ENCODE measurements around the gene TCF21.
A peak's percentile ranks its signal among the peaks of the same experiment; 100 is the strongest.
"Not testable (repeated sequence)": the region's sequence is repeated elsewhere in the genome, so short reads cannot be mapped to it uniquely, and the experiment has no call there.

TCF21 gene

DNA sequence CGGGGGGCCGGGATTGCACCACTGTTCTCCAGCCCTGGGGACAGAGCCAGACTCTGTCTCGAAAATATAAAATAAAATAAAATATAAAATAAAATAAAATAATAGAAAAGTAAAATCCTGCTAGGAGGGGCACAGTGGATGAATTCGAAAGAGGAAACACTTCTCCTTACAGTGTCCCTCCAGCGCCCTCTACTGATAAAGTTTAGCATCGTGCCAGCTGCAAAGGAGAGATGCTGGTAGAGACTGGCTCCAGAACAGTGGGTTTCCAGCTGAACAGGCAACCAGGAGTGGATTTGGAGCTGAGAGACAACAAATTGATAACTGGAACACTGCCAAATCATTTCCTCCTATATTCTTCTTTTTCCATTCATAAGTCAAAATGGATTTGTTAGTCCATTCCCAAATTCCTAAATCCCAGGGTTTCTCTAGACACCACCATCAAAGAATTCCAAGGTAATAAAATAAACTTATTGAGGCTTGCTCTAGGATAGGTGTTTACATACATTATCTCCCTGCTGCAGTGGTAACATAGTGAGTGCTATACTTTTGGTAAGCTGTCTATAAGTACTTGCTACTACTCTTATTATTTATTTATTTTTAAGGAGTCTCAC is 32.4 kb downstream of the TCF21 start:
- peak in 1 of 2 donors; percentile 31 for DNase-seq (ENCODE audit: low read depth in 2 of 2, low spot score in 1 of 2)

DNA sequence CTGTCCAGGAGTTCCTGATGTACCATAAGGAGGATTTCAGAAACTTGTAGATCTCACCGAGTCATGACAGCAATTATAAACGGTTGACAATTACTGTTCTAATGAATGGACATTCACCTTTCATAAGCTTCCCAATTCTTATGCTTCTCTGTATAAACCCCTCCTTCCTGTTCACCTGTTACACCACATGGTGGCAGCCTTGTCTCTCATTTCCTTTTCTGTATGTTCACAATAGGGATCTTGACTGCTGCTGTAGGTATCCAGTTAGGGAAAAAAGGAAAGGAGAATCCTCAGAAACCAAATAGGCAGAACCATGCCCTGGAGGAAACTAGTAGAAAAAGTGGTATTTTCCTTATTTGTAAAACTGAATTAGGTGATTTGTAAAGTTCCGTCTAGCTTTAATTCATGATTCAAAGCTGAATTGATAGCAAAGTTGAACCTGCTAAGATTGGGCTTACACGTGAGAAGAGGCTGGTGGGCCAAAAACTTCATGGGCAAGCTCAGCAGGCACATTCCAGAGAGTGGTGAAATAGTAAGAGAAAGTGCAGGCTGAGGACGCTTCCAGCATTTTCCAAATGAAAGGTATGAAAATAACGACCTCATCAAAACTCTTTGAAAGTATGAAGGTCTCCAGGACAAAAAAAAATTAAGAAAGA is 35.2 kb downstream of the TCF21 start:
- peak in 1 of 2 donors; percentile 24 for DNase-seq (ENCODE audit: low read depth in 2 of 2, low spot score in 1 of 2)

DNA sequence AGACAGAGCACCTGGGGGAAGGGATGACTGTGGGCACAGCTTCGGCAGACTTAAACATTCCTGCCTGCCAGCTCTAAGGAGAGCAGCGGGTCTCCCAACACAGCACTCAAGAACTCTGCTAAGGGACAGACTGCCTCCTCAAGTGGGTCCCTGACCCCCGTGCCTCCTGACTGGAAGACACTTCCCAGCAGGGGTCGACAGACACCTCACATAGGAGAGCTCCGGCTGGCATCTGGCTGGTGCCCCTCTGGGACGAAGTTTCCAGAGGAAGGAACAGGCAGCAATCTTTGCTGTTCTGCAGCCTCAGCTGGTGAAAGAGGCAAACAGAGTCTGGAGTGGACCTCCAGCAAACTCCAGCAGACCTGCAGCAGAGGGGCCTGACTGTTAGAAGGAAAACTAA is 42.3 kb downstream of the TCF21 start:
- DNase-seq (ENCODE audit: low read depth in 2 of 2, low spot score in 1 of 2) = not testable (repeated sequence)

DNA sequence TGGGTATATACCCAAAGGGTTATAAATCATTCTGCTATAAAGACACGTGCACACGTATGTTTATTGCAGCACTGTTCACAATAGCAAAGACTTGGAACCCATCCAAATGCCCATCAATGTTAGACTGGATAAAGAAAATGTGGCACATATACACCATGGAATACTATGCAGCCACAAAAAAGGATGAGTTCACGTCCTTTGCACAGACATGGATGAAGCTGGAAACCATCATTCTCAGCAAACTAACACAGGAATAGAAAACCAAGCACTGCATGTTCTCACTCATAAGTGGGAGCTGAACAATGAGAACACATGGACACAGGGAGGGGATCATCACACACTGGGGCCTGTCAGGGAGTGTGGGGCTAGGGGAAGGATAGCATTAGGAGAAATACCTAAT is 47.4 kb downstream of the TCF21 start:
- not testable (repeated sequence) for DNase-seq (ENCODE audit: low read depth in 2 of 2, low spot score in 1 of 2)

DNA sequence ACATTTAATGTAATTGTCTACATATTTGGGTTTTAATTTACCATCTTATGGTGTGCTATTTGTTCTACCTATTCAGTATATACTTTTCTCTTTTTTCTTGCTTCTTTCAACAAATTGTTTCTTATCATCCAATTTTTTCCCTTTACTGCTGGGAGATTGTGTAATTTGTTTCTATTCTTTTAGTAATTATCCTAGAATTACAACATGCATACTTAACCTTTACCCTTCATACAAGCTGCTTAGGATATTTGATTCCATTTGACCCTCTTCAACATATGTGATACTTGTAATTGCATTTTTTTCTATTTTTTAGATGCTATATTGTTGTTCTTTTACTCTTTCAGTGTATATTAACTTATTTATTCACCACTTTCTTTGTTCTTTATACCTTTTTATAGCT is 49.0 kb downstream of the TCF21 start:
- no peak for DNase-seq (ENCODE audit: low read depth in 2 of 2, low spot score in 1 of 2)

DNA sequence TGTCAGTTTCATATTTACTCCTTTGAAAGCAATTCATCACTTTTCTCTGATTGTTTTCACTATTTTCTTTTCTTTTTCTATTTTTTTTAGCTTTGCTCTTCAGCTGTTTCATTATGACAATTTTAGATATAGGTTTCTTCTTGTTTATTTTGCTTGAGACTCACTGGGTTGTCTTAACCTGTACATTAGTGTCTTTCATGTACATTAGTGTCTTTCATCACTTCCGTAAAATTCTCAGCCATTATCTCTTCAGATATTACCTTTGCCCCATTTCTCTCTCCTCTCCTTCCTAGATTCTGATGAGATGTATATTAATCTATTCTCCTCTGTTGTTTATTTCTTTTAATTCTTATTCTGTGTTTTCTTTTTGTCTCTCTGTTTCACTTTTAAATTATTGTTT is 49.6 kb downstream of the TCF21 start:
- no peak for DNase-seq (ENCODE audit: low read depth in 2 of 2, low spot score in 1 of 2)

DNA sequence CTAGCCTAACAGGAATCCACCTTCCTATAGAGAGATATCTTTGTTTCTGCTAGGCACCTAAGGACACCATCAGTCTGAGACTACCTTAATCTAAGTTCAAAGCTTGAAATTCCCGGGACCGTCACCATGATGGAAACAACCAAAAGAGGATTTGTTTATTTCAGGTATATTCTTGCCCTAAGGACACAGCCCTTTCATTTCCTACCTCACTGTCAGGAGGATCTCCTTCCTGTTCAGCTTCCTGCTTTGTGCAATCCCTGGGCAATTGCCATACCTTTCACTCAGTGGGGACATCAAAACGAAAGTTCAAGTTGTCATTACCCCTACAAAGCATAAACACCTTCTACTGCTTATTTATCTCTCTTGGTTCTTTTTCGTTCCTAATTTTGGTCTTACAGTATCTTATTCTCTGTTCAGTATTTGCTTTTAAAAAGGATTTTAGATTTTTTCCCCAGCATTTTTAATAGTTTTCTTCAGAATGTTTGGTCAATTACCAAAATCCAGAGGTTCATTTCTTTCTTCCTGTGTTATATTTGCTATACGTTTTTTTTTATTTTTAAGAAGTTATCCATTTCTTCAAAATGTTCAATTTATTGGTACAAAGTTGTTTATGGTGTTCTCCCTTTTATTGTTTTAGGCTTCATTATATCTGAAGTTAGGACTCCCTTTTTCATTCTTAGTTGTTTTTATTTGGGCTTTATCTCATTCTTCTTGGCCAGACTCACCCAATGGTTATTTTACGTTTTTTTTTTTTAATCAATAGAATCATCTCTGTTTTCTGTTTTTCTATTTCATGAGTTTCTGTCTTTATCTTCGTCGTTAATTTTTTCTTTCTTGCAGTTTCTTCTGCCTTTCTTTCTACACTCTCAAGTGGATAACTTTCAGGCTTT is 51.1 kb downstream of the TCF21 start:
- DNase-seq (ENCODE audit: low read depth in 2 of 2, low spot score in 1 of 2) = no peak

Data from stimulated activated CD8-positive, alpha-beta memory T cell treated with anti-CD3 and anti-CD28 coated beads, Interleukin-4, amount 100 ng/mL, for 1 hour (primary cell).